Activated effector memory CD4-positive, alpha-beta T cell treated with anti-CD3 and anti-CD28 coated beads, Interleukin-2, amount 50 U/mL, for 16 hours (primary cell): ENCODE results near the gene BOD1L1.
"Not testable (repeated sequence)": the region's sequence is repeated elsewhere in the genome, so short reads cannot be mapped to it uniquely, and the experiment has no call there.

ENCODE experiments used
- DNase-seq: peaks from one replicate; pipeline ENCODE4 v3.0.0-alpha.2; 2020

BOD1L1 gene

GRCh38 chr4:13618212-13618806 lies 9.2 kb downstream of the BOD1L1 start:
- DNase-seq: no peak

GRCh38 chr4:13617801-13618200 lies 9.7 kb downstream of the BOD1L1 start:
- DNase-seq: no peak

DNA sequence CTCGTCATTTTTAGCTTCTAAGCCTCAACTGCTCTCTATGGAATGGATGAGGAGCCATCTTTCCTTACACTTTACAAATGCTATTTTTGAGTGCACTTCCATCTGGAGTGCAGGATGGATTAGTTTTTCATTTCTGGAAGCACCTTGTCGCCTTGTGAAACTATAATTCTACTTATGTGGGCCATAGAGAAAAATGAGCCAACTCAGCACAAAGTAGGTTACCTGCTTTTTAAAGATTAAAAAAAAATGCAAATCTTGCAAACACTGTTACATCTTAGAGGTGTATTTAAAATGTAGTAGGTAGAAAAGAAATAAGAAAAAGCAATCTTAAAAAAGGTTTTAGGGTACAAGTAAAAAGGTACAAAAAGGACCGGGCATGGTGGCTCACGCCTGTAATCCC lies 10.9 kb downstream of the BOD1L1 start:
- DNase-seq: no peak

GRCh38 chr4:13615161-13615560 lies 12.4 kb downstream of the BOD1L1 start:
- no peak for DNase-seq

DNA sequence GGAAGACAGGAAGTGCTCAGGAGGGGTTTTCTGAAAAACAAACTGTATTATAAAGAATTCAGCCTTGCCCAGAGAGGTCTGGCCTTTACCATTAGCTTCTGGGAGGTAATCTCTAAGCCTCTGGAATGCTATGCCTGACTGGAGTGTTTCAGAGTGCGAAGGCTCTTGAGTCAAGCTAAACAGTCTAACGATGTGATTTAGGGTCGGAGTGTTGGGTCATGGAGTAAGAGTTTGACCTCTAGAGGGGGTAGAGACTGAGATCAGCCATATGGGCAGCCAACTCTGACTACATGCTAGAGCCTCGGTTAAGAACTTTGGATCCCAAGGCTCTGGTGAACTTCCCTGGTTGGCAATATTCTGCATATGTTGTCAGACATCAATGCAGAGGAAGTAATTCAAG lies 15.0 kb downstream of the BOD1L1 start:
- no peak for DNase-seq

DNA sequence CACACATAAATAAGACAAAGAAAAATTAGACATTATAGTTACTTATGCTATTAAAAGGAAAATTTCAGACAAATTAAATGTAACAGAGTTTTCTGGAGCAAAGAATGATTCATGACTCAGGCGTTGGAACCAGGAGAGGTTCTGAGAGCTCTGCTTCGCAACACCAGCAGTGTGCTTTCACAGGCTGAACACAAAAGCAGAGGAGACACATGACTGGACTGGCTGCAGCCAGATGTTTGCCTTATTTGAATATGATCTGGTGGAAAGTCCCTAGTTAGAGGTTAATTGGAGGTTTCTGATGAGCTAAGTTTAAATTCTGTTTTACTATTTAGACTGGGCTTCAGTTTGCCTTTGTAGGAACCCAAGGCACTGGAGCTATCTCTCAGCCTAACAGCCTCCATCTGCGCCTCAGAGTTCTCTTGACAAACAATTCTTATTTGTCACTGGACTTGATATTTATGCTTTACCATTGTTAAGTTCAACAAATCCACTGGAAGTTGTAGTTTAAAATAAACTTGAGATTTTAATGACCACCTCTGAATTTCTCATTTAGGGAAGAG lies 16.2 kb downstream of the BOD1L1 start:
- DNase-seq: no peak

- DNase-seq: no peak
Measured at GRCh38 chr4:13605330-13605729, 22.2 kb downstream of the BOD1L1 start.

DNA sequence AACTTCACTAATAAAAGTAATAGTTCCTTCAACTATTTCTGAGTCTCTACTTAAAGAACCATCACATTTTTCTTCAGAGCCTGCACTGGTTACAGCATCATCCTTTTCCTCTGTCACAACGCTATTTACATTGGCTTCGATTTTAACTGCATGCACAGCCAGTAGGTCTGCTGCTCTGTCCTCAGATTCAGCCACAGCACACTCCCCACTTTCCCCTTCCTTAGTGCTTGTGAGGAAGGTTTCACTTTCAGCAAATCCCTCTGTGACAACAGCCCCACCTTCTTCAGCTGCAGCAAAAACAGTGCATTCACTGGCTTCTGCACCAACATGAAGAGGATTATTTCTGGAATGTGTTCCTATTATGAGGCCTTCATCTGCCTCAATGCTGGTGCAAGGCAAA lies 25.7 kb downstream of the BOD1L1 start:
- DNase-seq: no peak

DNA sequence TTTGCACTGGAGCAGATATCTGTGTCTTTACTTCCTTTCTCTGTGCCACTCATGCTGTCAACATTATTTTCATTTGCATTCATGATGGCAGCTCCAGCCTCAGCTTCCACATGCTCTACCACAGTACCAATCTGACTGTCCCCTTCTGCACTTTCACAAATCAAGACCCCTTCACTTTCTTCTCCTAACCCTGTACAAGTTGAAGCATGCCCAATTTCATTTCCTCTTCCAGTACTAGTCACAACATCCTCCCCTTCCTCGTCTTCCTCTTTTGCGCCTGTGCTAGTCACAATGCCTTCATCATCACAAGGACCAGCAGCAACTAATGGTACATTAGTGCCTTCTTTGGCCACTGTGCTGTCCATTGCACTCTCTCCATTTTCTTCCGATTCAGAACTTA lies 26.5 kb downstream of the BOD1L1 start:
- no peak for DNase-seq

DNA sequence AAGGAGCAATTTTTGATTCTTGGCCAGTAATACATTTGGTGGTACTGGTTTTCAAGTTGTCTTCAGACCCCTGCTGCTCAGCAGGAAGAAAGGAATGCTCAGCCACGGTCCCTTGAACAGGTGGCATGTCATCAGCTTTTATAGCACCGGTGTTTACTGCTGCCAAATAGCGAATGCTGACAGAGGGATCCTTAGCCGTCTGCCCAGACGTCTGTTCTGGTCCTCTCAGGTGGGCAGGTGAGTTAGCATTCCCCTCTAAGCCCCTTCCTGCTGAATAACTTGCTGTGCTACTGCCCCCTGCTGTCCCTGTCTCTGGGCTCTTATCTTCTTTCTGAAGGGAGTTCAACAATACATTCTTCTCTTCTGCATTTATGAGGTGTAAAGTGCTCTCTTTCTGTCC lies 28.4 kb downstream of the BOD1L1 start:
- DNase-seq: no peak

DNA sequence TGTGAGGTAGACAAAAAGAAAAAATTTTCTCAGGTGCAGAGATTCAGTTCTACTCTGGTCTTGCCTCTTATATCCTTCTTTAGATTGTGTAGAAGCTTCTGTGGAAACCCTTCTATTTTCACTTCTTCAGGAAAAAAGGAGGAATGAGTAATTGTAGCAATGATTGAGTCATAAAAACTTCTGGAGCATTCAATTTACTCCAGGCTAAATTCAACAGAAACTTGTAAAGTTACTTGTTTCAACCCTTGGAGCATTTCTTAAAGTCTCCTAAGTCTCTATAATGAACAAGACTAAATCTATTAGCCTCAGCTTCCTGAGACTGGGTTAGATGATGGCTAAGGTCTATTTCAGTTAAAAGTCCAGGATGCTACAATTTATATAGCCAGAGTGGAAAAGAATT lies 29.9 kb downstream of the BOD1L1 start:
- no peak for DNase-seq

DNA sequence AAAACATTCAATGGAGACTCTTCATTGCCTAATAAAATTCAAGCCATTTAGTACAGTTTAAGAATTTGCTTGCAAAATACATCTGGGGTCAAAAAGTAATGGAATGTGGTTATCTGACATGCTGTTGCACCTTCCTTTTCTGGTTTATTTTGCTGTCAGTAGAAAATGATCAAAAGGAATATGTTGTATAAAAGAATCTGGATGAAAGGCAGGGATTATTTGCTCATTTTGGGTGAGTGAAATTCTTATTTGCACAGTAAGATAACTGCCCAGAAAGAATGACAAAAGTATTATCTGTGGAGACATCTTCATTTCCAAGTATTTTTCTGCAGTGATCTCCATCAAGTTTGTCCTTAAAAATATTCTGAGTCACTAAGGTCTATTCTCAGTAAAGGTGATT lies 30.4 kb downstream of the BOD1L1 start:
- DNase-seq: no peak

- DNase-seq: no peak
Measured at GRCh38 chr4:13592220-13592619, 35.3 kb downstream of the BOD1L1 start.

DNA sequence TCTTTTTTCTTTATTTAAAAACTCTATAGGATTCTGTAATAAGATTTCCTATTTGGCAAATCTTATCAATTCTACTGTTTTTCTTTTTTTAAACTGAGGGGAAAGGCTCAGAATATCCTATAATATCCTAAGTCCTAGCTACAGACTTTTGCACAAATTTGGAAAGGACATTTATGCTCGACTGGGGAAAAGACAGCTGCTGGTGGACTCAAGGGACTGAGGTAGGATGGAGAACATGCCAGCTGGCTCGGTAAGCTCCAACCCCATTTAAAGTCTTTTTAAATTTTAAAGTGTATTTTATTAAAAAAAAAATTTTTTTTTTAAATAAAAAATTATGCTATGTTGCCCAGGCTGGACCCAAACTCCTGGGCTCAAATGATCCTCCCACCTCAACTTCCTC lies 36.8 kb downstream of the BOD1L1 start:
- DNase-seq: no peak

DNA sequence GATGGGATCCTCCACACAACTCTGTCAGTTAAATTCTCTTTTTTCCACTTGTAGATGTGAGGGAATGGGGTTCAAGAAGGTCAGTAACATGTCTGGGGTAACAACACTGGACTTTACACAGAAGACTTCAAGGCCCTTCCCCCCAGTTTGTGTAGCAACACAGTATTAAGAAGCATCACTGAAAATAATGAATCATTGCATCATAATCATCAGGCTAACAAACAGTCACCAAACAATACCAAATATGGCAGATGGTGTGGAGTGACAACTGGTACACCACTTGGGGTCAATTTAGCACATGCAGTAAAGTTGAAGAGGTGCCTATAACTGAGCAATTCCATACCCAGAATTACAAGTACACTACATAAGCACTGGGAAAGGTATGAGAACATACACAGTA lies 38.6 kb downstream of the BOD1L1 start:
- no peak for DNase-seq

- DNase-seq: no peak
Measured at GRCh38 chr4:13584481-13584880, 43.0 kb downstream of the BOD1L1 start.

- DNase-seq: no peak
Measured at GRCh38 chr4:13580036-13580435, 47.5 kb downstream of the BOD1L1 start.

DNA sequence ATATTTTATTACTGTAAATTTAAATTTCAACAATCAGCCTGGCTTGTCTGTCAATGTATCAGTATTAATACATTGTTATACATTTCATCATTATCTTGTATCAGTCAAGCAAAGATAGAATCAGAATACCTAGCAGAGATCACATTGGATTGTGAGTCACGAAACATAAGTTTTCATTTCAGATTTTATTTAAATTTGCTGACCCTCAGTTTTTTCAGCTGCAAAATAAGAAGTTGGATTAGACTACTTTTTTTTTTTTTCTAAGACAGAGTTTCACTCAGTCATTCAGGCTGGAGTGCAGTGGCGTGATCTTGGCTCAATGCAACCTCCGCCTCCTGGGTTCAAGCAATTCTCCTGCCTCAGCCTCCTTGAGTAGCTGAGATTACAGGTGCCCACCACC lies 49.9 kb downstream of the BOD1L1 start:
- DNase-seq: no peak

- DNase-seq: no peak
Measured at GRCh38 chr4:13570916-13571315, 56.6 kb downstream of the BOD1L1 start.

GRCh38 chr4:13567125-13567524 lies 60.4 kb downstream of the BOD1L1 start:
- DNase-seq: no peak

DNA sequence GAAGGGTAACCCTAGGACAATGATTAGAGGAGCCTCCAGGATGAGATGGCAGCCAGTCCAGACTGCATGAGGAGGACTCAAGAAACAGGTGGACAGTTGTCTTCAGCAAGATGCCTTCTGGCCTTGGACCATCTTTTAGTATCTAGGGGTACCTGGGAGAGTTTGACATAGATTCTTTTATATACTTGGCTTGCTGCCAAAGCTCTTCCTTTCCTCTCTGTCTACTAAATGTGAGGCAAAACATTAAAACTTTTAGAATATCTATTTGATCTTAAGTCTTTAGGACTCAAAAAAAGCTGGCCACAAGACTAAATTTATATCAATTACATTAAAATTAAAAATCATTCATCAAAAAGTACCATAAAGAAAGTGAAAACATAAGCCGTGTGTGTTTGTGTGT lies 64.6 kb downstream of the BOD1L1 start:
- no peak for DNase-seq

- no peak for DNase-seq
Measured at GRCh38 chr4:13561673-13562072, 65.9 kb downstream of the BOD1L1 start.

DNA sequence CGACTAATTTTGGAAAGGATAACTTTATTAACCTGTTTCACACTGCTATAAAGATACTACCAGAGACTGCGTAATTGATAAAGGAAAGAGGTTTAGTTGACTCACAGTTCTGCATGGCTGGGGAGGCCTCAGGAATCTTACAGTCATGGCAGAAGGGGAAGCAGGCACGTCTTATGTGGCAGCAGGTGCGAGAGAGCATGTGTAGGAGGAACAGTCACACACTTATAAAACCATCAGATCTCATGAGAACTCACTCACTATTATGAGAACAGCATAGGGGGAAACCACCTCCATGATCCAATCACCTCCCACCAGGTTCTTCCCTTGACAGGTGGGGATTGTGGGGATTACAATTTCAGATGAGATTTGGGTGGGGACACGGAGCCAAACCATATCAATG lies 67.4 kb downstream of the BOD1L1 start:
- DNase-seq: not testable (repeated sequence)

GRCh38 chr4:13559413-13559812 lies 68.1 kb downstream of the BOD1L1 start:
- DNase-seq: no peak

GRCh38 chr4:13558881-13559280 lies 68.6 kb downstream of the BOD1L1 start:
- DNase-seq: no peak

DNA sequence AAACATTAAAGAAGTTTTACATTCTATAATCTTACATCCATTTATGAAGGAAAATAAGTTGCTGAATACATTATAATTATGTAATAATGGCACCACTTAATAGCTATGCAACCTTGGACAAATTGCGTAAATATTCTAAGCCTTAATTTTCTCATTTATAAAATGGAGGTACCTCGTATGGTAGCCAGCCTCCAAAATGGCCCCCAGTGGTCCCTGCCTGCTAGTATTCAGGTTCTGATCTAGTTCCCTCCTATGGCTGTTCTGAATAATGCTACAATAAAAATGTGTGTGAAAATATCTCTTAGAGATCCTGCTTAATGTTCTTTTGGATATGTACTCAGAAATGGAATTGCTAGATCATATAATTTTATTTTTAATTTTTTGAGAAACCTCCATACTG lies 72.2 kb downstream of the BOD1L1 start:
- DNase-seq: no peak
